Uterus (tissue), 4 donors: ENCODE data around the gene FBXO39. TPM values are rescaled to one million over a fixed set of nuclear protein-coding genes. Genes with fewer than 3 reads are reported as not detected.
"Not testable (repeated sequence)": the region's sequence is repeated elsewhere in the genome, so short reads cannot be mapped to it uniquely, and the experiment has no call there.

Experiments used
- DNase-seq, 2 donors: peaks; one replicate each; pipeline ENCODE4 v3.0.0-alpha.2; 2019 to 2020
- H3K27ac ChIP-seq, 2 donors: fragments of 200-600 bp; sonication (generic); 1 replicate in 1 of 2; 2 replicates in 1 of 2; pipeline ENCODE4 v1.5.1; 2016 to 2018
- H3K27me3 ChIP-seq, 2 donors: fragments of 200-600 bp; sonication (generic); one replicate each; pipeline ENCODE4 v1.5.1; 2018 to 2019; ENCODE audit warnings: control low read depth in 1 of 2
- H3K36me3 ChIP-seq, 2 donors: fragments of 200-600 bp; sonication (generic); one replicate each; pipeline ENCODE4 v1.5.1; 2019; ENCODE audit warnings: control low read depth in 1 of 2
- H3K4me1 ChIP-seq, 2 donors: fragments of 200-600 bp; sonication (generic); one replicate each; pipeline ENCODE4 v1.5.1; 2018 to 2019; ENCODE audit warnings: control low read depth in 1 of 2
- H3K4me3 ChIP-seq, 2 donors: fragments of 200-600 bp; sonication (generic); 1 replicate in 1 of 2; 2 replicates in 1 of 2; pipeline ENCODE4 v1.5.1; 2018 to 2019; ENCODE audit warnings: mild to moderate bottlenecking in 1 of 2
- H3K9me3 ChIP-seq, 2 donors: fragments of 200-600 bp; sonication (generic); one replicate each; pipeline ENCODE4 v1.5.1; 2019; ENCODE audit warnings: control low read depth in 1 of 2
- POLR2A ChIP-seq, 2 donors: fragments of 450-650 bp; IDR thresholded peaks; one replicate each; pipeline ENCODE4 v1.6.1; 2016; ENCODE audit warnings: antibody characterized with exemption in 2 of 2, mild to moderate bottlenecking in 1 of 2, moderate library complexity in 1 of 2
- intact Hi-C: fragments of 100-400 bp; cut with DNase I; formaldehyde crosslinking; loops from one replicate; pipeline ENCODE4 v1.15.1; 2023; ENCODE audit warnings: low total_unique reads
- total RNA-seq, 4 donors: library from RNA; depleted of rRNA in 3 of 4; stranded (reverse); fragments of >200 nt in 3 of 4; gene quantifications; one replicate each; pipeline versions ENCODE4 v1.1.0 to v1.2.4, GENCODE V29; 2014 to 2023
- TF ChIP-seq, protein P1 (sequence below), 4 experiments: fragments of 200-600 bp in 2 of 4; fragments of 450-650 bp in 2 of 4; sonication (generic) in 2 of 4; IDR thresholded peaks; one replicate each; pipeline ENCODE4 v1.5.1; 2016 to 2019; ENCODE audit warnings: antibody characterized with exemption in 4 of 4, mild to moderate bottlenecking in 2 of 4, moderate library complexity in 1 of 4
- donor health status: DM: yes; HTN: yes; CAD: no.

The FBXO39 gene
- total RNA-seq, 4 donors from 2014 or later: 0.76 to 4.7 (median 2.0) TPM; not detected in 1

DNA sequence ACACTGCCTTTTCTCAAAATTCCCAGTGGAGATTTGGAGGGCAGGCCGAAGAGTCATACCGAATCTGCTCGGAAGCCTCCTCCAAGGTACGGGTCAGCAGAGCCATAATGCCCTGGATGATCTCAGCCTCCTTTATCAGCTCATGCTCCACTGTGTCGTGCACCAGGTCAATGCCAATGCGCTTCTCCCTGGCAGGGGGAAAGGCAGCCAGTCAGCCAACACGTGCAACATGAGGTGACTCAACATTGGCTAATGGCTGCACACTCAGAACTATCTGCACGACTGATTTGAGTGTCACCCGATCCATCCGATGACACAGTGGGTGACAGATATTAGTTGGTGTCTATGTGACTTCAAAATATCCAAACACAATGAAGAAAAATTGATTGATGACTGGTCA lies 39.8 kb downstream of the FBXO39 start:
- Histone ChIP-seq H3K4me1 (no peaks in the 10 kb centered on the region), H3K9me3 (no peaks in the 10 kb centered on the region), H3K27me3 (no peaks in the 10 kb centered on the region), H3K4me3 (no peak overlapping the region), H3K36me3 (no peaks in the 10 kb centered on the region), H3K27ac (no peak overlapping the region)
- TF ChIP-seq POLR2A (IDR thresholded peaks at IDR 0.05): no peak
- TF ChIP-seq, protein P1, sequence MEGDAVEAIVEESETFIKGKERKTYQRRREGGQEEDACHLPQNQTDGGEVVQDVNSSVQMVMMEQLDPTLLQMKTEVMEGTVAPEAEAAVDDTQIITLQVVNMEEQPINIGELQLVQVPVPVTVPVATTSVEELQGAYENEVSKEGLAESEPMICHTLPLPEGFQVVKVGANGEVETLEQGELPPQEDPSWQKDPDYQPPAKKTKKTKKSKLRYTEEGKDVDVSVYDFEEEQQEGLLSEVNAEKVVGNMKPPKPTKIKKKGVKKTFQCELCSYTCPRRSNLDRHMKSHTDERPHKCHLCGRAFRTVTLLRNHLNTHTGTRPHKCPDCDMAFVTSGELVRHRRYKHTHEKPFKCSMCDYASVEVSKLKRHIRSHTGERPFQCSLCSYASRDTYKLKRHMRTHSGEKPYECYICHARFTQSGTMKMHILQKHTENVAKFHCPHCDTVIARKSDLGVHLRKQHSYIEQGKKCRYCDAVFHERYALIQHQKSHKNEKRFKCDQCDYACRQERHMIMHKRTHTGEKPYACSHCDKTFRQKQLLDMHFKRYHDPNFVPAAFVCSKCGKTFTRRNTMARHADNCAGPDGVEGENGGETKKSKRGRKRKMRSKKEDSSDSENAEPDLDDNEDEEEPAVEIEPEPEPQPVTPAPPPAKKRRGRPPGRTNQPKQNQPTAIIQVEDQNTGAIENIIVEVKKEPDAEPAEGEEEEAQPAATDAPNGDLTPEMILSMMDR (IDR thresholded peaks at IDR 0.05): no peak
- intact Hi-C loops: no loop called here
- DNase-seq: no peak

DNA sequence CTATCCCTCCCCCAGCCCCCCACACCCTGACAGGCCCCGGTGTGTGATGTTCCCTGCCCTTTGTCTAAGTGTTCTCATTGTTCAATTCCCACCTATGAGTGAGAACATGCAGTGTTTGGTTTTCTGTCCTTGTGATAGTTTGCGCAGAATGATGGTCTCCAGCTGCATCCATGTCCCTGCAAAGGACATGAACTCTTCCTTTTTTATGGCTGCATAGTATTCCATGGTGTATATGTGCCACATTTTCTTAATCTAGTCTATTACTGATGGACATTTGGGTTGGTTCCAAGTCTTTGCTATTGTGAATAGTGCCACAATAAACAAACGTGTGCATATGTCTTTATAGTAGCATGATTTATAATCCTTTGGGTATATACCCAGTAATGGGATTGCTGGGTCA lies 40.4 kb downstream of the FBXO39 start:
- H3K4me3 ChIP-seq, H3K27me3 ChIP-seq, H3K4me1 ChIP-seq, H3K9me3 ChIP-seq, DNase-seq, H3K36me3 ChIP-seq, H3K27ac ChIP-seq, intact Hi-C loops: not testable (repeated sequence)

DNA sequence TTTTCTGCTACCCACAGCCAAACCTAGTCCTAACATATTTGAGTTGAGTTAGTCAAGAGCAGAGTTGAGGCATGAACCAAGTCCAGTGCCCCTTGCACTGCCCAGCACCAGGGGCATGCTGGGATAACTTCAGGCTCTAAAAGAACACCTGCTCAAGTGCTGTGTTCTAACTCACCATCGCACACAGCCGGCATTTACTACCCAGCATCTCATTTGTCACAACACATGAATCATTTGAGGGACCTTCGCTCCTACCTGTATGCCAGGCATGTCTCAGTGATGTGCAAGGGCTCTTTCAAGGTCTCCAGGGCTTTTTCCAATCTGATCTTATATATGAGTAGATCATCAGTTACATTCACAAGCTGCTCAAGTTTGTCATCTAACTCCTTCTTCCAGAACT lies 42.9 kb downstream of the FBXO39 start:
- intact Hi-C loops: no loop called here
- no peaks in the 10 kb centered on the region for H3K4me1 ChIP-seq
- TF ChIP-seq, protein P1 (IDR thresholded peaks at IDR 0.05): no peak
- no peak for TF ChIP-seq POLR2A (IDR thresholded peaks at IDR 0.05)
- H3K27me3 ChIP-seq: no peaks in the 10 kb centered on the region
- no peak for DNase-seq
- no peak overlapping the region for H3K27ac ChIP-seq
- H3K4me3 ChIP-seq: no peak overlapping the region
- no peaks in the 10 kb centered on the region for H3K9me3 ChIP-seq
- no peaks in the 10 kb centered on the region for H3K36me3 ChIP-seq

DNA sequence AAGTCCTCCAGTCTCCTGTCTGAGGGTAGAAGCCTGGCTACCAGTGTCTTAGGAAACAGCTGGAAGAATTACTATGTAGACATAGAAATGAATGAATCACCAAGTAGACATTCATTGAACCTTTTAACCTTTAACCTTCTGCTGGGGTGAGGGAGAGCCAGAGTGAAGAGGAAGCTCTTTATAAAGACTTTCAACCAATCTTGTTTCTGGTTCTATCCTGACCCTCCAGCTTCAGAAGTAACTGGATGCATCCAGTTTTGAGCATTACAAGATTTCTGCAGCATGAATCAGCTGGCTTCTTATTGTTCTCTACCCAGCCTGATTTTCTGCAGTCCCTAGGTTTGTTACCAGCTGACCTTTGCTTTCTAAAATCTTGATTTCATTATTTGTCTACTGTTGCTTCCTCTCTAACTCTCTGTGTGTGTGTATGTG lies 47.0 kb downstream of the FBXO39 start:
- intact Hi-C loops: no loop called here
- no peaks in the 10 kb centered on the region for H3K9me3 ChIP-seq
- H3K27ac ChIP-seq: no peak overlapping the region
- no peaks in the 10 kb centered on the region for H3K4me1 ChIP-seq
- H3K36me3 ChIP-seq: no peaks in the 10 kb centered on the region
- no peaks in the 10 kb centered on the region for H3K27me3 ChIP-seq
- no peak for DNase-seq
- no peak overlapping the region for H3K4me3 ChIP-seq
- TF ChIP-seq, protein P1 (IDR thresholded peaks at IDR 0.05): no peak
- no peak for TF ChIP-seq POLR2A (IDR thresholded peaks at IDR 0.05)

DNA sequence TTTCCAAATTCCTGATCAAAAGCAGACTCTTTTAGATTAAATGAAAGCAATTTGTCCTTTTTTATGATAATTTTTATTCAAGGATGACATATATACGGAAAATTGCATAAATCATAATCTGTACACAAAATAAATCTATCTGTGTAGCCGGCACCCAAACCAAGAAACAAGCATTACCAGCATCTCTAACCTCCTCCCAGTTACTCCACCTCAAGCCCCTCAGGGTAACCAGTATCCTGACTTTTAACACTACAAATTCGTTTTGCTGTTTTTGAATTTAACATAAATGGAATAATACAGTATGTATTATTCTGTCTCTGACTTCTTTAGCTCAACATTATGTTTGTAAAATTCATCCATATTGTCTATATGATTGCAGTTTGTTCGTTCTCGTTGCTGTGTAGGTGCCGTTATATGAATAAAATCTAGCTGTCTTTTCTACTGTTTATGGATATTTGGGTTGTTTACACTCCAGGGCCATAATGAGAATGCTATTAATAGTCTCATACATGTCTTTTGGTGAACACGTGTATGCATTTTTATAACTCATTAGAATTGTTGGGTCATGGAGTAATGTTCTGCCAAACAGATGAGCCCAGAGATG lies 54.5 kb downstream of the FBXO39 start:
- Histone ChIP-seq H3K4me3 (no peak overlapping the region), H3K27me3 (peaks cover 0 to 9% of the 10 kb centered on the region in 2 donors), H3K36me3 (no peaks in the 10 kb centered on the region), H3K27ac (no peak overlapping the region), H3K4me1 (no peaks in the 10 kb centered on the region), H3K9me3 (no peaks in the 10 kb centered on the region)
- intact Hi-C loops: no loop called here
- TF ChIP-seq, protein P1 (IDR thresholded peaks at IDR 0.05): no peak
- no peak for TF ChIP-seq POLR2A (IDR thresholded peaks at IDR 0.05)
- no peak for DNase-seq
